ENCODE results near the gene TTC16. TPM values are rescaled to one million over a fixed set of nuclear protein-coding genes. Genes with fewer than 3 reads are reported as not detected.

The TTC16 gene
- total RNA-seq, 6 experiments from 2014 or later = not detected

- Mint-ChIP-seq H3K27ac (no peak overlapping the region), H3K27me3 (ENCODE audit: insufficient read depth) (peaks cover 5% of the 10 kb centered on the region; the same call in 1 of the 2 replicates), H3K9me3 (peaks cover 4% of the 10 kb centered on the region; the same call in 1 of the 2 replicates), H3K36me3 (ENCODE audit: low read depth) (peaks cover 9% of the 10 kb centered on the region; the same call in 1 of the 2 replicates), H3K4me1 (ENCODE audit: low read depth) (peaks cover 10% of the 10 kb centered on the region), H3K4me3 (no peak overlapping the region)
- TF ChIP-seq CTCF (IDR thresholded peaks at IDR 0.05) = no peak
- DNase-seq = no peak
Measured at GRCh38 chr9:127711226-127711701, 4.6 kb upstream of the TTC16 start.

- no peak for DNase-seq
- Mint-ChIP-seq H3K4me3 (no peak overlapping the region), H3K4me1 (ENCODE audit: low read depth) (peaks cover 11% of the 10 kb centered on the region), H3K27me3 (ENCODE audit: insufficient read depth) (peaks cover 5% of the 10 kb centered on the region; the same call in 1 of the 2 replicates), H3K27ac (no peak overlapping the region), H3K36me3 (ENCODE audit: low read depth) (peaks cover 9% of the 10 kb centered on the region; the same call in 1 of the 2 replicates), H3K9me3 (peaks cover 4% of the 10 kb centered on the region; the same call in 1 of the 2 replicates)
- no peak for TF ChIP-seq CTCF (IDR thresholded peaks at IDR 0.05)
Measured at GRCh38 chr9:127711831-127712274, 4.0 kb upstream of the TTC16 start.

- Mint-ChIP-seq H3K9me3 (peaks cover 4% of the 10 kb centered on the region; the same call in 1 of the 2 replicates), H3K4me3 (no peak overlapping the region), H3K4me1 (ENCODE audit: low read depth) (peaks cover 11% of the 10 kb centered on the region), H3K36me3 (ENCODE audit: low read depth) (peaks cover 9% of the 10 kb centered on the region; the same call in 1 of the 2 replicates), H3K27me3 (ENCODE audit: insufficient read depth) (peaks cover 5% of the 10 kb centered on the region; the same call in 1 of the 2 replicates), H3K27ac (no peak overlapping the region)
- DNase-seq = no peak
- no peak for TF ChIP-seq CTCF (IDR thresholded peaks at IDR 0.05)
Measured at GRCh38 chr9:127712371-127712770, 3.5 kb upstream of the TTC16 start.

GRCh38 chr9:127712867-127713266, 3.0 kb upstream of the TTC16 start:
- H3K27ac Mint-ChIP-seq = no peak overlapping the region
- no peak overlapping the region for H3K4me3 Mint-ChIP-seq
- H3K9me3 Mint-ChIP-seq = peaks cover 4% of the 10 kb centered on the region; the same call in 1 of the 2 replicates
- TF ChIP-seq CTCF (IDR thresholded peaks at IDR 0.05) = no peak
- peaks cover 9% of the 10 kb centered on the region; the same call in 1 of the 2 replicates for H3K36me3 Mint-ChIP-seq (ENCODE audit: low read depth)
- peaks cover 11% of the 10 kb centered on the region for H3K4me1 Mint-ChIP-seq (ENCODE audit: low read depth)
- H3K27me3 Mint-ChIP-seq (ENCODE audit: insufficient read depth) = peaks cover 5% of the 10 kb centered on the region; the same call in 1 of the 2 replicates
- no peak for DNase-seq

- H3K27me3 Mint-ChIP-seq (ENCODE audit: insufficient read depth) = peaks cover 5% of the 10 kb centered on the region; the same call in 1 of the 2 replicates
- H3K4me1 Mint-ChIP-seq (ENCODE audit: low read depth) = peaks cover 11% of the 10 kb centered on the region
- no peak for DNase-seq
- no peaks in the 10 kb centered on the region for H3K9me3 Mint-ChIP-seq
- no peak for TF ChIP-seq CTCF (IDR thresholded peaks at IDR 0.05)
- H3K36me3 Mint-ChIP-seq (ENCODE audit: low read depth) = peaks cover under 1% of the 10 kb centered on the region; the same call in 1 of the 2 replicates
- H3K27ac Mint-ChIP-seq = peak overlapping the region; percentile 64
- H3K4me3 Mint-ChIP-seq = peak overlapping the region; percentile 89
Measured at GRCh38 chr9:127714020-127714750, 1.7 kb upstream of the TTC16 start.

All from HFFc6 (cell line).